Omental fat pad (tissue), 4 donors: Measurements from ENCODE around the gene RUVBL2. TPM values are rescaled to one million over a fixed set of nuclear protein-coding genes. Genes with fewer than 3 reads are reported as not detected.

Experiments used
- ATAC-seq: fragments of 150-250 bp; one replicate; pipeline ENCODE4 v1.9.1; 2016; ENCODE audit warnings: mild to moderate bottlenecking, moderate library complexity; ENCODE audit not compliant: low FRiP score
- DNase-seq: peaks from one replicate; pipeline ENCODE4 v3.0.0-alpha.2; 2019; ENCODE audit warnings: low spot score
- CTCF ChIP-seq, 3 donors: fragments of 450-650 bp; IDR thresholded peaks; one replicate each; pipeline ENCODE4 v1.5.1; 2016 to 2017; ENCODE audit warnings: antibody characterized with exemption in 3 of 3, mild to moderate bottlenecking in 3 of 3, moderate library complexity in 2 of 3
- total RNA-seq, 4 donors: library from RNA; depleted of rRNA; stranded (reverse); fragments of >200 nt; gene quantifications; one replicate each; pipeline ENCODE4 v1.1.0, GENCODE V29; 2016

RUVBL2 gene
- 10 to 100 TPM; 66.3 to 83.9 (median 72.4) TPM for total RNA-seq

- ATAC-seq = peak; percentile 97
- TF ChIP-seq CTCF (IDR thresholded peaks at IDR 0.05) = peak in 2 of 3 donors; percentile 96 to 99
- peak; percentile 95 for DNase-seq
Observed at GRCh38 chr19:48993175-48994034, at the start of gene RUVBL2, which contains the start of gene GYS1. TSS of gene RUVBL2 (plus strand) at chr19:48993887. CDS start at chr19:48993912, 25 bp downstream. TSS of gene GYS1 (minus strand) at chr19:48993309. CDS start at chr19:48993112, 197 bp downstream.

DNA sequence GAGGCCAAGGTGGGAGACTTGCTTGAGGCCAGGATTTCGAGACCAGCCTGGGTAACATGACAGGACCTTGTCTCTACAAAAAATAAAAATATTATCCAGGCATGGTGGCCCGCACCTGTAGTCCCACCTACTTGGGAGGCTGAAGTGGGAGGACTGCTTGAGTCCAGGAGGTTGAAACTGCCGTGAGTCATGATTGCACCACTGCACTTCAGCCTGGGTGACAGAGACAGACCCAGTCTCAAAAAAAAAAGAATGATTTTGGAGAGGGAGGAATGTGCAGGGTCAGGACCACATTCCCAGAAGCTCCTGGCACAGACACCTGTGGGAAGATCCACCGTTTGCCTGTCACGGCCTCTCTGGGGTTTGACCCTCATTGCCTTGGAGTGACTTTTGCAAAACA, 48.3 kb upstream of the RUVBL2 start:
- no peak for TF ChIP-seq CTCF (IDR thresholded peaks at IDR 0.05)
- no peak for DNase-seq
- ATAC-seq = no peak

DNA sequence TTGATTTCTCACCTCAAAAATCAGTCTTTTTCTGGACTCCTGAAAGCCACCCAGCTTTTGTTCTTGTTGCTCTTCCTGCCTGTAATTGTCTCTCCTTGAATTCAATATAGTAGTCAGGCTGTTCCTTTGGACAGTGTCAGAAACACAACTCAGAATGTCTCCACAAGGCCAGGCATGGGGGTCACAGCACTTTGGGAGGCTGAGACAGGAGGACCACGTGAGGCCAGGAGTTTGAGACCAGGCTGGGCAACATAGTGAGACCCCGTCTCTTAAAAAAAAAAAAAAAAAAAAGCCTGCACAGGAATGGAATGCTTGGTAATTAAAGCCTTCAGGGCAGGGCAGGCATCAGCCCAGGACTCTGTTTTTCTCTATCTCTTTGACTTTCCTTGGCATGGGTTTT, 47.9 kb upstream of the RUVBL2 start:
- ATAC-seq (no peak), DNase-seq (no peak)
- no peak for TF ChIP-seq CTCF (IDR thresholded peaks at IDR 0.05)

DNA sequence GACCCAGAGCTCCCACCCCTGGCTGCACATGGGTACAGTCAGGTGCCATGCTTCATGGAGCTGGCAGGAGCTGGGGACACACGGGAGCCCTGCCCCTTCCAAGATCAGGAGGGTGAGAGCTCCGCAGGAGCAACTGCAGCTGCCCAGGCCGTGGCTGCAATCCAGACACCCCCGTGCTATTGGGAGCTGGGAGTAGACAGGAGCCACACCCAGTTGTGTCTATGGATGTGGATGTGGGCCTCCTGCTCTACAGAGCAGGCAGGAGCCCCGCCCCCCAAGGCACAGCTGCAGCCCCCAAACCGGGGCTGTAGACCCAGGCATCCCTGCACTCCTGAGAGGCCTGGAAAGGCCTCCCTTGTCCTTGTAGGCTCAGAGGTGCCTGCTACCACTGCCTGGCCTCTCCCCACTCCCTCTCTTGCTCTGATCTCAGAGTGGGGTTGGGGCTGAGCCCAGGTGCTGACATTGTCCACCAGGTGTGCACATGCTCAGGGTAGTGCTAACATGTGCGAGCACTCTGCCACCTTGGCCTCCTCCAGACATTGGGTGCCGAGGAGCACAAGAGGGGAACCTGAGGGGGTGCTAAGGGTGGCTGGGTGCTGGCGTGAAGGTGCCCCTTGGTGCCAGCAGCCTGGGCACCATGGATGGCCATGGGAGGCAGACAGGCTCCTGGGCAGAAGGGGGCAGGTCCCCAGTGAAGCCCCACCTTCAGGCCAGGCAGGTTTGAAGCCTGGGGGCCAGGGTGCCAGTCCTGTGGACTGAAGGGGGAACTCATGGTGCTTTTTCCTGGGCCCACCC, 47.0 kb upstream of the RUVBL2 start:
- DNase-seq (no peak), ATAC-seq (no peak)
- no peak for TF ChIP-seq CTCF (IDR thresholded peaks at IDR 0.05)

- no peak for TF ChIP-seq CTCF (IDR thresholded peaks at IDR 0.05)
Observed at GRCh38 chr19:48947258-48947542, 46.5 kb upstream of the RUVBL2 start.

DNA sequence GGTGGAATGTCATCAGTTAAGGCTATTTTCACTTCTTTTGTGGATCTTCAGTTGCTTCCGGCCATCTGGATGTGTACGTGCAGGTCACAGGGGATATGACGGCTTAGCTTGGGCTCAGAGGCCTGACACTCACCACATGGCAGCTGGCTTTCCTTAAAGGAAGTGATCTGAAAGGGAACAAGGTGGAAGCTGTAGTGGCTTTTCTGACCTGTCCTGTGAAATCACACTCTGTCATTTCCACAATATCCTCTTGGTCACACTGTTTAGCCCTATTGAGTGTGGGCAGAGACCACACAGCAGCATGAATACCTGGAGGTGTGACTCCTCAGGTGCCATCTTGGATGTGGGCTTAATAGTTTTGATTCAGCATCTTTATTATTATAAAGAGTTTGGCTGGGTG, 43.5 kb upstream of the RUVBL2 start:
- ATAC-seq = no peak
- no peak for DNase-seq
- TF ChIP-seq CTCF (IDR thresholded peaks at IDR 0.05) = no peak

More at GRCh38 chr19:48947258-48947542, 46.5 kb upstream of the RUVBL2 start:
- ATAC-seq (no peak), DNase-seq (no peak)
